Stimulated activated naive B cell treated with anti-CD40 and anti-IgM and Interleukin-4, amounts not matched to agents 10 μg/mL and 1 μg/mL and 100 μg/mL, for 72 hours (primary cell): ENCODE results near the gene EN2.

Experiments
- ATAC-seq, 2 donors: fragments of 150-1000 bp; cut with Tn5 transposase; replicated peaks; 2 replicates each; pipeline ENCODE4 v1.10.0; 2021; ENCODE audit warnings: moderate library complexity in 1 of 2
- DNase-seq: peaks from one replicate; pipeline ENCODE4 v3.0.0; 2021
- H3K27ac Mint-ChIP-seq: one replicate; pipeline ENCODE4 v1.8.0; 2022; ENCODE audit warnings: mild to moderate bottlenecking, mixed read lengths
- H3K27me3 Mint-ChIP-seq, 2 donors: one replicate each; pipeline ENCODE4 v1.8.0; 2022; ENCODE audit warnings: mixed read lengths in 2 of 2
- H3K36me3 Mint-ChIP-seq, 2 donors: one replicate each; pipeline ENCODE4 v1.8.0; 2022; ENCODE audit warnings: mixed read lengths in 2 of 2, mild to moderate bottlenecking in 1 of 2
- H3K4me1 Mint-ChIP-seq, 2 donors: one replicate each; pipeline ENCODE4 v1.8.0; 2022; ENCODE audit warnings: mixed read lengths in 2 of 2, mild to moderate bottlenecking in 1 of 2
- H3K4me3 Mint-ChIP-seq, 2 donors: one replicate each; pipeline ENCODE4 v1.8.0; 2022; ENCODE audit warnings: mild to moderate bottlenecking in 2 of 2, mixed read lengths in 2 of 2, moderate library complexity in 1 of 2
- H3K9me3 Mint-ChIP-seq, 2 donors: one replicate each; pipeline ENCODE4 v1.8.0; 2022; ENCODE audit warnings: mixed read lengths in 2 of 2, mild to moderate bottlenecking in 1 of 2

Gene EN2

GRCh38 chr7:155450970-155451801 is 6.7 kb upstream of the EN2 start:
- DNase-seq (no peak), ATAC-seq (no peak)
- Mint-ChIP-seq H3K4me1 (peaks cover 33 to 54% of the 10 kb centered on the region in 2 donors), H3K9me3 (no peaks in the 10 kb centered on the region), H3K27me3 (peaks cover 72 to 91% of the 10 kb centered on the region in 2 donors), H3K4me3 (peak overlapping the region in 1 of 2 donors; percentile 25), H3K36me3 (peaks cover 2 to 12% of the 10 kb centered on the region in 2 donors), H3K27ac (peak overlapping the region; percentile 72)

GRCh38 chr7:155451840-155452239 is 6.1 kb upstream of the EN2 start:
- no peak for ATAC-seq
- Mint-ChIP-seq H3K36me3 (peaks cover 2 to 12% of the 10 kb centered on the region in 2 donors), H3K27ac (peak overlapping the region; percentile 72), H3K9me3 (no peaks in the 10 kb centered on the region), H3K4me3 (no peak overlapping the region), H3K27me3 (peaks cover 77 to 91% of the 10 kb centered on the region in 2 donors), H3K4me1 (peaks cover 38 to 61% of the 10 kb centered on the region in 2 donors)
- no peak for DNase-seq

- H3K4me3 Mint-ChIP-seq, result no peak overlapping the region
- no peaks in the 10 kb centered on the region for H3K9me3 Mint-ChIP-seq
- no peak for DNase-seq
- H3K27me3 Mint-ChIP-seq, result peaks cover 77 to 88% of the 10 kb centered on the region in 2 donors
- peaks cover 37 to 66% of the 10 kb centered on the region in 2 donors for H3K4me1 Mint-ChIP-seq
- H3K36me3 Mint-ChIP-seq, result peaks cover 2 to 9% of the 10 kb centered on the region in 2 donors
- no peak for ATAC-seq
- peak overlapping the region; percentile 27 for H3K27ac Mint-ChIP-seq
These were observed 5.2 kb upstream of the EN2 start for GRCh38 chr7:155452505-155453295.

GRCh38 chr7:155453296-155454182 is 4.4 kb upstream of the EN2 start:
- Mint-ChIP-seq H3K36me3 (peaks cover 0 to 3% of the 10 kb centered on the region in 2 donors), H3K4me1 (peaks cover 32 to 63% of the 10 kb centered on the region in 2 donors), H3K4me3 (no peak overlapping the region), H3K27me3 (peaks cover 73 to 85% of the 10 kb centered on the region in 2 donors), H3K9me3 (no peaks in the 10 kb centered on the region), H3K27ac (peak overlapping the region; percentile 27)
- DNase-seq, result no peak
- ATAC-seq, result no peak

GRCh38 chr7:155454183-155455112 is 3.5 kb upstream of the EN2 start:
- Mint-ChIP-seq H3K36me3 (peaks cover 0 to 6% of the 10 kb centered on the region in 2 donors), H3K27ac (peak overlapping the region; percentile 94), H3K9me3 (no peaks in the 10 kb centered on the region), H3K4me3 (peak overlapping the region; percentile 55 to 58), H3K4me1 (peaks cover 30 to 60% of the 10 kb centered on the region in 2 donors), H3K27me3 (peaks cover 70 to 81% of the 10 kb centered on the region in 2 donors)
- no peak for DNase-seq
- ATAC-seq, result no peak

- ATAC-seq (no peak), DNase-seq (no peak)
- peak overlapping the region; percentile 94 for H3K27ac Mint-ChIP-seq
- no peaks in the 10 kb centered on the region for H3K9me3 Mint-ChIP-seq
- H3K27me3 Mint-ChIP-seq, result peaks cover 76 to 84% of the 10 kb centered on the region in 2 donors
- peak overlapping the region; percentile 55 to 58 for H3K4me3 Mint-ChIP-seq
- H3K4me1 Mint-ChIP-seq, result peaks cover 34 to 61% of the 10 kb centered on the region in 2 donors
- H3K36me3 Mint-ChIP-seq, result peaks cover 0 to 7% of the 10 kb centered on the region in 2 donors
These were observed 2.7 kb upstream of the EN2 start for GRCh38 chr7:155455132-155455693.

GRCh38 chr7:155455776-155456737 is 1.9 kb upstream of the EN2 start:
- Mint-ChIP-seq H3K36me3 (peaks cover 0 to 7% of the 10 kb centered on the region in 2 donors), H3K4me3 (peak overlapping the region; percentile 49 to 66), H3K9me3 (no peaks in the 10 kb centered on the region), H3K27me3 (peaks cover 76 to 83% of the 10 kb centered on the region in 2 donors), H3K4me1 (peaks cover 31 to 54% of the 10 kb centered on the region in 2 donors), H3K27ac (peak overlapping the region; percentile 94)
- DNase-seq (no peak), ATAC-seq (no peak)

- Mint-ChIP-seq H3K27ac (peak overlapping the region; percentile 94), H3K4me1 (peaks cover 29 to 52% of the 10 kb centered on the region in 2 donors), H3K36me3 (peaks cover 0 to 7% of the 10 kb centered on the region in 2 donors), H3K27me3 (peaks cover 76 to 83% of the 10 kb centered on the region in 2 donors), H3K4me3 (peak overlapping the region; percentile 78 to 79), H3K9me3 (peaks cover 0 to 1% of the 10 kb centered on the region in 2 donors)
- DNase-seq (no peak), ATAC-seq (peak in 1 of 2 donors; percentile 21)
These were observed 988 bp upstream of the EN2 start for GRCh38 chr7:155456738-155457543.

- peak overlapping the region; percentile 94 for H3K27ac Mint-ChIP-seq
- H3K4me3 Mint-ChIP-seq, result peak overlapping the region; percentile 79 to 80
- peaks cover 0 to 7% of the 10 kb centered on the region in 2 donors for H3K36me3 Mint-ChIP-seq
- peaks cover 30 to 54% of the 10 kb centered on the region in 2 donors for H3K4me1 Mint-ChIP-seq
- H3K9me3 Mint-ChIP-seq, result peaks cover 0 to 3% of the 10 kb centered on the region in 2 donors
- peak in 1 of 2 donors; percentile 10 for ATAC-seq
- peaks cover 77 to 84% of the 10 kb centered on the region in 2 donors for H3K27me3 Mint-ChIP-seq
- no peak for DNase-seq
These were observed 302 bp upstream of the EN2 start for GRCh38 chr7:155457544-155458110.

GRCh38 chr7:155458878-155459699 is 1.2 kb downstream of the EN2 start:
- ATAC-seq (no peak), DNase-seq (no peak)
- Mint-ChIP-seq H3K9me3 (peaks cover 0 to 3% of the 10 kb centered on the region in 2 donors), H3K4me3 (peak overlapping the region; percentile 70 to 80), H3K27me3 (peaks cover 81 to 86% of the 10 kb centered on the region in 2 donors), H3K36me3 (peaks cover 0 to 7% of the 10 kb centered on the region in 2 donors), H3K27ac (peak overlapping the region; percentile 82), H3K4me1 (peaks cover 30 to 52% of the 10 kb centered on the region in 2 donors)
